Esophagus muscularis mucosa (tissue), 4 donors: ENCODE data around the gene ATAD2B. TPM values are rescaled to one million over a fixed set of nuclear protein-coding genes. Genes with fewer than 3 reads are reported as not detected.

ENCODE experiments used
- DNase-seq: peaks from one replicate; pipeline ENCODE4 v3.0.0-alpha.2; 2017; ENCODE audit errors: extremely low spot score
- H3K27ac ChIP-seq, 4 donors: fragments of 200-600 bp; sonication (generic); replicated peaks in 1 of 4; 1 replicate in 3 of 4; 2 replicates in 1 of 4; pipeline ENCODE4 v1.5.1; 2016 to 2019; ENCODE audit warnings: mild to moderate bottlenecking in 1 of 4
- H3K27me3 ChIP-seq, 4 donors: fragments of 200-600 bp; sonication (generic); one replicate each; pipeline versions ENCODE4 v1.5.1 to v1.6.0; 2016 to 2019
- H3K36me3 ChIP-seq, 4 donors: fragments of 200-600 bp; sonication (generic); one replicate each; pipeline ENCODE4 v1.5.1; 2016 to 2019
- H3K4me1 ChIP-seq, 4 donors: fragments of 200-600 bp; sonication (generic); one replicate each; pipeline ENCODE4 v1.5.1; 2016 to 2019
- H3K4me3 ChIP-seq, 4 donors: fragments of 200-600 bp; sonication (generic); 1 replicate in 2 of 4; 2 replicates in 2 of 4; pipeline ENCODE4 v1.5.1; 2016 to 2019; ENCODE audit warnings: mild to moderate bottlenecking in 4 of 4, moderate library complexity in 1 of 4
- H3K9me3 ChIP-seq, 4 donors: fragments of 200-600 bp; sonication (generic); 1 replicate in 3 of 4; 2 replicates in 1 of 4; pipeline ENCODE4 v1.5.1; 2016 to 2019
- CTCF ChIP-seq, 3 experiments: fragments of 200-600 bp in 2 of 3; fragments of 450-650 bp in 1 of 3; sonication (generic) in 2 of 3; IDR thresholded peaks; one replicate each; pipeline ENCODE4 v1.5.1; 2017 to 2019; ENCODE audit warnings: antibody characterized with exemption in 3 of 3, mild to moderate bottlenecking in 2 of 3, moderate library complexity in 1 of 3
- EP300 ChIP-seq: sonication (generic); formaldehyde crosslinking; IDR thresholded peaks from one replicate; pipeline ENCODE4 v1.6.1; 2017; ENCODE audit warnings: antibody characterized with exemption
- POLR2A ChIP-seq: fragments of 450-650 bp; IDR thresholded peaks from one replicate; pipeline ENCODE4 v1.6.1; 2017; ENCODE audit warnings: antibody characterized with exemption, moderate library complexity, mild to moderate bottlenecking, low read depth
- POLR2AphosphoS5 ChIP-seq, 2 donors: sonication (generic); formaldehyde crosslinking; IDR thresholded peaks; one replicate each; pipeline ENCODE4 v1.6.1; 2017; ENCODE audit warnings: antibody characterized with exemption in 2 of 2
- WGBS: methylation state at CpG from one replicate; pipeline ENCODE4 v1.1.5; 2018; 5-methylcytosine and 5-hydroxymethylcytosine counted together
- intact Hi-C: fragments of 100-400 bp; cut with DNase I; formaldehyde crosslinking; loops from one replicate; pipeline ENCODE4 v1.15.1; 2023
- total RNA-seq, 4 donors: library from RNA; depleted of rRNA; stranded (reverse); fragments of >200 nt; gene quantifications; one replicate each; pipeline versions ENCODE4 v1.1.0 to v1.2.1, GENCODE V29; 2016

The ATAD2B gene
- total RNA-seq, 4 donors from 2014 or later, result 8.0 to 17.4 (median 13.5) TPM

GRCh38 chr2:23835988-23836387 is 90.9 kb downstream of the ATAD2B start:
- H3K36me3 ChIP-seq, result peaks cover 0 to 32% (median 21%) of the 10 kb centered on the region in 4 donors
- no peaks in the 10 kb centered on the region for H3K27me3 ChIP-seq
- no peak overlapping the region for H3K4me3 ChIP-seq
- H3K9me3 ChIP-seq, result no peaks in the 10 kb centered on the region
- no peaks in the 10 kb centered on the region for H3K4me1 ChIP-seq
- DNase-seq, result no peak
- intact Hi-C loops, result no loop called here
- no peak overlapping the region for H3K27ac ChIP-seq
- no peak for TF ChIP-seq EP300
- no peak for TF ChIP-seq POLR2AphosphoS5 (IDR thresholded peaks at IDR 0.05)
- no peak for TF ChIP-seq POLR2A
- no peak for TF ChIP-seq CTCF (IDR thresholded peaks at IDR 0.05)
- WGBS, result 98% methylated on average over 4 of the region's 9 CpGs

- Histone ChIP-seq H3K4me1 (no peaks in the 10 kb centered on the region), H3K4me3 (no peak overlapping the region), H3K27me3 (no peaks in the 10 kb centered on the region), H3K27ac (no peak overlapping the region), H3K9me3 (no peaks in the 10 kb centered on the region), H3K36me3 (peaks cover 0 to 32% (median 21%) of the 10 kb centered on the region in 4 donors)
- intact Hi-C loops, result no loop called here
- 94% methylated on average over 5 of the region's 5 CpGs for WGBS
- DNase-seq, result no peak
- TF ChIP-seq EP300 (no peak), POLR2A (no peak), CTCF (IDR thresholded peaks at IDR 0.05) (no peak), POLR2AphosphoS5 (IDR thresholded peaks at IDR 0.05) (no peak)
Observed at GRCh38 chr2:23835423-23835822, 91.5 kb downstream of the ATAD2B start.

- no peak for DNase-seq
Observed at GRCh38 chr2:23828986-23829385, 97.9 kb downstream of the ATAD2B start.

GRCh38 chr2:23828256-23828980 is 98.5 kb downstream of the ATAD2B start:
- WGBS, result 83% methylated on average over 1 of the region's 1 CpG
- H3K4me1 ChIP-seq, result peaks cover 0 to 8% (median 3%) of the 10 kb centered on the region in 4 donors
- no peak overlapping the region for H3K4me3 ChIP-seq
- intact Hi-C loops, result loop anchor here (5.0 to 10.0 kb wide), 2 partner anchors 96 to 254 kb away; partner anchors contain the start of genes ATAD2B and TP53I3
- H3K36me3 ChIP-seq, result peaks cover 0 to 11% (median 2%) of the 10 kb centered on the region in 4 donors
- no peak overlapping the region for H3K27ac ChIP-seq
- no peak for DNase-seq
- H3K27me3 ChIP-seq, result no peaks in the 10 kb centered on the region
- no peaks in the 10 kb centered on the region for H3K9me3 ChIP-seq
- TF ChIP-seq EP300 (no peak), POLR2A (no peak), POLR2AphosphoS5 (IDR thresholded peaks at IDR 0.05) (no peak), CTCF (IDR thresholded peaks at IDR 0.05) (no peak)

More at GRCh38 chr2:23828986-23829385, 97.9 kb downstream of the ATAD2B start:
- Histone ChIP-seq H3K27ac (no peak overlapping the region), H3K36me3 (peaks cover 0 to 11% (median 2%) of the 10 kb centered on the region in 4 donors), H3K4me1 (peaks cover 0 to 8% (median 3%) of the 10 kb centered on the region in 4 donors), H3K27me3 (no peaks in the 10 kb centered on the region), H3K4me3 (no peak overlapping the region), H3K9me3 (no peaks in the 10 kb centered on the region)
- 88% methylated on average over 1 of the region's 1 CpG for WGBS
- intact Hi-C loops, result loop anchor here (5.0 to 10.0 kb wide), 2 partner anchors 96 to 253 kb away; partner anchors contain the start of genes ATAD2B and TP53I3
- TF ChIP-seq POLR2A (no peak), POLR2AphosphoS5 (IDR thresholded peaks at IDR 0.05) (no peak), EP300 (no peak), CTCF (IDR thresholded peaks at IDR 0.05) (no peak)
